Forelimb muscle (tissue), 1 donor: ENCODE data around the gene ARID5B. TPM values are rescaled to one million over a fixed set of nuclear protein-coding genes. Genes with fewer than 3 reads are reported as not detected.
A peak's percentile ranks its signal among the peaks of the same experiment; 100 is the strongest.

Experiments
- DNase-seq: peaks from one replicate; pipeline ENCODE4 v3.0.0-alpha.2; 2013; ENCODE audit warnings: low read depth
- polyA plus RNA-seq: library from polyadenylated mRNA; unstranded; fragments of 120-200 nt; gene quantifications from one replicate; pipeline ENCODE4 v1.2.1, GENCODE V29; 2013; ENCODE audit not compliant: insufficient read length

Gene ARID5B
- polyA plus RNA-seq, 1 donor, result 19.0 TPM

GRCh38 chr10:62095181-62096122 is 194.0 kb downstream of the ARID5B start:
- DNase-seq, result peak; percentile 74

- DNase-seq, result no peak
Measured at GRCh38 chr10:62096256-62096933, 194.9 kb downstream of the ARID5B start.

- DNase-seq, result no peak
Measured at GRCh38 chr10:62098278-62099121, 197.0 kb downstream of the ARID5B start.

- DNase-seq, result no peak
Measured at GRCh38 chr10:62099299-62099698, 197.8 kb downstream of the ARID5B start.

- no peak for DNase-seq
Measured at GRCh38 chr10:62103857-62104256, 202.4 kb downstream of the ARID5B start.

- DNase-seq, result no peak
Measured at GRCh38 chr10:62106929-62107519, 205.5 kb downstream of the ARID5B start.

- no peak for DNase-seq
Measured at GRCh38 chr10:62108759-62109586, 207.5 kb downstream of the ARID5B start.

GRCh38 chr10:62109587-62110293 is 208.2 kb downstream of the ARID5B start:
- no peak for DNase-seq

- DNase-seq, result no peak
Measured at GRCh38 chr10:62112300-62112699, 210.8 kb downstream of the ARID5B start.

GRCh38 chr10:62112963-62113362 is 211.5 kb downstream of the ARID5B start:
- DNase-seq, result no peak

GRCh38 chr10:62113680-62114079 is 212.2 kb downstream of the ARID5B start:
- DNase-seq, result no peak

GRCh38 chr10:62115321-62115720 is 213.8 kb downstream of the ARID5B start:
- no peak for DNase-seq

- no peak for DNase-seq
Measured at GRCh38 chr10:62115842-62116241, 214.3 kb downstream of the ARID5B start.

GRCh38 chr10:62116896-62117295 is 215.4 kb downstream of the ARID5B start:
- no peak for DNase-seq

GRCh38 chr10:62121187-62121530 is 219.7 kb downstream of the ARID5B start:
- DNase-seq, result no peak

- DNase-seq, result no peak
Measured at GRCh38 chr10:62127975-62128374, 226.5 kb downstream of the ARID5B start.

- DNase-seq, result no peak
Measured at GRCh38 chr10:62130948-62131347, 229.4 kb downstream of the ARID5B start.

GRCh38 chr10:62131724-62132123 is 230.2 kb downstream of the ARID5B start:
- DNase-seq, result no peak

GRCh38 chr10:62133618-62134017 is 232.1 kb downstream of the ARID5B start:
- no peak for DNase-seq

GRCh38 chr10:62136931-62137330 is 235.4 kb downstream of the ARID5B start:
- no peak for DNase-seq
